Body of pancreas (tissue), 4 donors: Measurements from ENCODE around the gene BCAT1. TPM values are rescaled to one million over a fixed set of nuclear protein-coding genes. Genes with fewer than 3 reads are reported as not detected.
"Not testable (repeated sequence)": the region's sequence is repeated elsewhere in the genome, so short reads cannot be mapped to it uniquely, and the experiment has no call there.

Experiments used
- ATAC-seq: fragments of 150-250 bp; one replicate; pipeline ENCODE4 v1.9.1; 2016
- DNase-seq, 4 donors: peaks; one replicate each; pipeline ENCODE4 v3.0.0-alpha.2; 2019
- H3K27ac ChIP-seq, 4 donors: fragments of 200-600 bp; sonication (generic); 1 replicate in 3 of 4; 2 replicates in 1 of 4; pipeline versions ENCODE4 v1.5.1 to v1.6.1; 2016 to 2019; ENCODE audit warnings: mild to moderate bottlenecking in 1 of 4, mixed read lengths in 1 of 4, moderate library complexity in 1 of 4
- H3K27me3 ChIP-seq, 2 donors: fragments of 200-600 bp; sonication (generic); one replicate each; pipeline ENCODE4 v1.6.0; 2016; ENCODE audit warnings: mild to moderate bottlenecking in 1 of 2
- H3K36me3 ChIP-seq, 2 donors: fragments of 200-600 bp; sonication (generic); replicated peaks in 1 of 2; 2 replicates each; pipeline ENCODE4 v1.5.1; 2016; ENCODE audit warnings: low read depth in 2 of 2; ENCODE audit not compliant: insufficient read depth in 1 of 2
- H3K4me1 ChIP-seq: fragments of 200-600 bp; sonication (generic); one replicate; pipeline ENCODE4 v1.6.0; 2016
- H3K4me3 ChIP-seq, 2 donors: fragments of 200-600 bp; sonication (generic); 1 replicate in 1 of 2; 2 replicates in 1 of 2; pipeline ENCODE4 v1.5.1; 2016 to 2019
- H3K9me3 ChIP-seq, 3 donors: fragments of 200-600 bp; sonication (generic); 1 replicate in 2 of 3; 2 replicates in 1 of 3; pipeline ENCODE4 v1.5.1; 2016
- CTCF ChIP-seq, 7 experiments: fragments of 450-650 bp in 4 of 7; fragments of 200-600 bp in 3 of 7; sonication (generic) in 3 of 7; IDR thresholded peaks; one replicate each; pipeline ENCODE4 v1.5.1; 2016 to 2019; ENCODE audit warnings: antibody characterized with exemption in 7 of 7
- POLR2A ChIP-seq, 3 donors: fragments of 450-650 bp; IDR thresholded peaks; one replicate each; pipeline ENCODE4 v1.6.1; 2016; ENCODE audit warnings: antibody characterized with exemption in 3 of 3, mild to moderate bottlenecking in 2 of 3
- WGBS, 2 donors: methylation state at CpG; one replicate each; pipeline ENCODE4 v1.1.5; 2017; 5-methylcytosine and 5-hydroxymethylcytosine counted together
- intact Hi-C: fragments of 100-400 bp; cut with DNase I; formaldehyde crosslinking; loops from one replicate; pipeline ENCODE4 v1.15.1; 2023
- total RNA-seq, 2 donors: library from RNA; depleted of rRNA; stranded (reverse); fragments of >200 nt; gene quantifications; one replicate each; pipeline ENCODE4 v1.1.0, GENCODE V29; 2016

BCAT1 gene
- total RNA-seq, 2 donors from 2014 or later, result 30.0 to 59.7 TPM

GRCh38 chr12:24943947-24944600 lies 4.8 kb downstream of the BCAT1 start:
- H3K27me3 ChIP-seq, result no peaks in the 10 kb centered on the region
- no peaks in the 10 kb centered on the region for H3K9me3 ChIP-seq
- H3K4me3 ChIP-seq, result no peak overlapping the region
- 32 to 45% methylated on average over 6 of the region's 6 CpGs for WGBS, 2 donors
- ATAC-seq, result peak; percentile 19
- H3K4me1 ChIP-seq, result peaks cover 63% of the 10 kb centered on the region
- intact Hi-C loops, result no loop called here
- no peak for TF ChIP-seq POLR2A (IDR thresholded peaks at IDR 0.05)
- no peak for TF ChIP-seq CTCF (IDR thresholded peaks at IDR 0.05)
- no peaks in the 10 kb centered on the region for H3K36me3 ChIP-seq
- peak overlapping the region; percentile 56 to 90 (median 83) for H3K27ac ChIP-seq
- no peak for DNase-seq

DNA sequence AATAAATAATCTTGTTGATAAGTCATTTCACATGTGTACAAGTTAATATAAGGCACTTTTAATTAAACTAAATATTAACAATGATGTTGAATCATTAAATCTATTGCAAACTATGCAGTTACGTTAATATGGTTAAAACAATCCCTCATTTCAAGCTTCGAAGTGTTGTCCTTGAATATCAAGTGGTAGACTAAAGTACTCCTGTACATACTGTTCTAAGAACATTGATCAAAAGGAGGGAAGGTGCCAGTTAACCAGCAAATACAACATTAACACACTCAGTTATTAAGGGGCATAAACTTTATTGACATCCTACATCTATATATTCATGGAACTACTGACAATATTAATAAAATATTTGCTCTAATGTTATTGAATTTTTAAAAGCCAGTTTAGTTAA lies 8.7 kb downstream of the BCAT1 start:
- TF ChIP-seq CTCF (IDR thresholded peaks at IDR 0.05) (no peak), POLR2A (IDR thresholded peaks at IDR 0.05) (no peak)
- 28% methylated on average over 2 of the region's 2 CpGs for WGBS, 2 donors
- Histone ChIP-seq H3K4me1 (peaks cover 83% of the 10 kb centered on the region), H3K27ac (peak overlapping the region in 1 of 4 donors; percentile 14), H3K9me3 (no peaks in the 10 kb centered on the region), H3K27me3 (no peaks in the 10 kb centered on the region), H3K36me3 (no peaks in the 10 kb centered on the region), H3K4me3 (no peak overlapping the region)
- ATAC-seq (peak; percentile 43), DNase-seq (no peak)
- intact Hi-C loops, result no loop called here

DNA sequence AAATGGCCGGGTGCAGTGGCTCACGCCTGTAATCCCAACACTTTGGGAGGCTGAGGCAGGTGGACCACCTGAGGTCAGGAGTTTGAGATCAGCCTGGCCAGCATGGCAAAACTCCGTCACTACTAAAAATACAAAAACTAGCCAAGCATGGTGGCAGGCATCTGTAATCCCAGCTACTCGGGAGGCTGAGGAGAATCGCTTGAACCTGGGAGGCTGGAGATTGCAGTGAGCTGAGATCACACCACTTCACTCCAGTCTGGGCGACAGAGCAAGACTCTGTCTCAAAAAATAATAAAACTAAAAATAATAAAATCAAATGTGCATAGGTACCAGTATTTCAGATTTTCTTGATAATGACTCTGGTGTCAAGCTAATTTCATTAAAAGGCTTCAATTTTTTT lies 9.3 kb downstream of the BCAT1 start:
- peaks cover 83% of the 10 kb centered on the region for H3K4me1 ChIP-seq
- H3K9me3 ChIP-seq, DNase-seq, H3K36me3 ChIP-seq, H3K27me3 ChIP-seq, ATAC-seq, H3K27ac ChIP-seq, intact Hi-C loops, H3K4me3 ChIP-seq: not testable (repeated sequence)
- WGBS, 2 donors, result 75 to 90% methylated on average over 6 of the region's 6 CpGs

GRCh38 chr12:24938341-24938740 lies 10.6 kb downstream of the BCAT1 start:
- intact Hi-C loops, result no loop called here
- DNase-seq (no peak), ATAC-seq (no peak)
- H3K27me3 ChIP-seq, result no peaks in the 10 kb centered on the region
- no peak for TF ChIP-seq POLR2A (IDR thresholded peaks at IDR 0.05)
- no peak for TF ChIP-seq CTCF (IDR thresholded peaks at IDR 0.05)
- WGBS, 2 donors, result 63 to 67% methylated on average over 3 of the region's 3 CpGs
- peak overlapping the region in 2 of 4 donors; percentile 11 to 24 for H3K27ac ChIP-seq
- H3K36me3 ChIP-seq, result no peaks in the 10 kb centered on the region
- H3K9me3 ChIP-seq, result no peaks in the 10 kb centered on the region
- no peak overlapping the region for H3K4me3 ChIP-seq
- H3K4me1 ChIP-seq, result peaks cover 87% of the 10 kb centered on the region

DNA sequence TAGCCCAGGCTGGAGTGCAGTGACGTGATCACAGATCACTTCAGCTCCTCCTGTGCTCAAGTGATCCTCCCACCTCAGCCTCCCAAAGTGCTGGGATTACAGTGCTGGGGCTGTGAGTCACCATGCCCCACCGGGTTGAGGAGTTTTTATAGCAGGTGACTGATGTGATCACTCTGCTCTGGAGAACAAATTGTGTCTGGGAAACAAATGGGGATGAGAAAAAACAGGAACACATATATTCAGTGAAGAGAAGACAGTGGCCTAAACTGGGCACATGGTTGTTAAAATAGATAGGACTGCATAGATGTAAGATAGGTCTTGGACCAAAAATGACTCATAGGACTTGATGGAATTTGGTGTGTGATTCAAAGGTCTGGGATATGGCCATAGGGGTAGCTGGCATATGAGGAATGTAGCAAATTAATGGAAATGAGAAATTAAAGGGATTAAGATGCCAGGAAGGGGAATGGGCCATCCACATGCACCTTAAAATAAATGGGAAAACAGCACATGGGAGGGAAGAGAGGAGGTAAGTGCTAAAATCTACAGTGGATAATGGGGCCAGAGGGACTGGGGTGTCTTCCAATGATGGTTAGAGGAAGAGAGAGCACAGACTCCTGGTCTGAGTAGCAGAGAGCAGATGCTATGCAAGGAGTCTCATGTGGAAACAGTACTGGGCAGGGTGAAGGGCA lies 11.2 kb downstream of the BCAT1 start:
- H3K9me3 ChIP-seq, result no peaks in the 10 kb centered on the region
- no peak overlapping the region for H3K4me3 ChIP-seq
- peaks cover 83% of the 10 kb centered on the region for H3K4me1 ChIP-seq
- intact Hi-C loops, result no loop called here
- DNase-seq, result no peak
- ATAC-seq, result no peak
- no peaks in the 10 kb centered on the region for H3K36me3 ChIP-seq
- TF ChIP-seq POLR2A (IDR thresholded peaks at IDR 0.05) (no peak), CTCF (IDR thresholded peaks at IDR 0.05) (no peak)
- WGBS, 2 donors, result 43 to 54% methylated on average over 2 of the region's 2 CpGs
- no peaks in the 10 kb centered on the region for H3K27me3 ChIP-seq
- peak overlapping the region in 2 of 4 donors; percentile 11 to 24 for H3K27ac ChIP-seq
